ENCODE data around the gene APOBEC3A.
"Not testable (repeated sequence)": the region's sequence is repeated elsewhere in the genome, so short reads cannot be mapped to it uniquely, and the experiment has no call there.

APOBEC3A gene

DNA sequence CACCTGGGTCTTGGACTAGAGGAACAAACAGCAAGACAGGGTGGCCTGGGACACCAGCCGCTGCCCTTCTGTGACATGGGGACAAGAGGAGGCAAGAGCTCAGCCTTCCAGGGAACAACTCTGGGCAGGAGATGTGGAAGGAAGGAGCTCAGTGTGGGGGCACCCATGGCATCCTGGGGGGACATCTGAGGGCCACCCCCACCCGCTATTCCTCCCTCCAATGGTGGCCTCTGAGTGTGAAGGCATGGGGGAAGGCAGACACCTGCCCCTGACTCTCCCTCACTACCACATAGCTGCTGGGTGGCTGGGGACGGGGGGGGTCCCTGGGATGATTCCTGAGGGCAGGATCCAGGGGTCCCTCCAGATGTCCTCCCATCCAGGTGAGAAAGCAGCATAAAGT, 29.2 kb downstream of the APOBEC3A start:
- Histone ChIP-seq H3K27me3 (ENCODE audit: insufficient read depth, poor library complexity, severe bottlenecking) (no peaks in the 10 kb centered on the region), H3K27ac (ENCODE audit: poor library complexity, severe bottlenecking) (no peak overlapping the region), H3K9me3 (ENCODE audit: severe bottlenecking) (peaks cover 7% of the 10 kb centered on the region), H3K4me1 (ENCODE audit: insufficient read depth, poor library complexity, severe bottlenecking) (peaks cover 19% of the 10 kb centered on the region), H3K36me3 (ENCODE audit: low read depth) (no peaks in the 10 kb centered on the region), H3K4me3 (ENCODE audit: severe bottlenecking) (no peak overlapping the region)
- DNase-seq (ENCODE audit: low spot score), result no peak
- ATAC-seq (ENCODE audit: low read depth), result no peak
- TF ChIP-seq, protein P1, sequence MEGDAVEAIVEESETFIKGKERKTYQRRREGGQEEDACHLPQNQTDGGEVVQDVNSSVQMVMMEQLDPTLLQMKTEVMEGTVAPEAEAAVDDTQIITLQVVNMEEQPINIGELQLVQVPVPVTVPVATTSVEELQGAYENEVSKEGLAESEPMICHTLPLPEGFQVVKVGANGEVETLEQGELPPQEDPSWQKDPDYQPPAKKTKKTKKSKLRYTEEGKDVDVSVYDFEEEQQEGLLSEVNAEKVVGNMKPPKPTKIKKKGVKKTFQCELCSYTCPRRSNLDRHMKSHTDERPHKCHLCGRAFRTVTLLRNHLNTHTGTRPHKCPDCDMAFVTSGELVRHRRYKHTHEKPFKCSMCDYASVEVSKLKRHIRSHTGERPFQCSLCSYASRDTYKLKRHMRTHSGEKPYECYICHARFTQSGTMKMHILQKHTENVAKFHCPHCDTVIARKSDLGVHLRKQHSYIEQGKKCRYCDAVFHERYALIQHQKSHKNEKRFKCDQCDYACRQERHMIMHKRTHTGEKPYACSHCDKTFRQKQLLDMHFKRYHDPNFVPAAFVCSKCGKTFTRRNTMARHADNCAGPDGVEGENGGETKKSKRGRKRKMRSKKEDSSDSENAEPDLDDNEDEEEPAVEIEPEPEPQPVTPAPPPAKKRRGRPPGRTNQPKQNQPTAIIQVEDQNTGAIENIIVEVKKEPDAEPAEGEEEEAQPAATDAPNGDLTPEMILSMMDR (IDR thresholded peaks at IDR 0.05; ENCODE audit: poor library complexity, severe bottlenecking), result no peak

DNA sequence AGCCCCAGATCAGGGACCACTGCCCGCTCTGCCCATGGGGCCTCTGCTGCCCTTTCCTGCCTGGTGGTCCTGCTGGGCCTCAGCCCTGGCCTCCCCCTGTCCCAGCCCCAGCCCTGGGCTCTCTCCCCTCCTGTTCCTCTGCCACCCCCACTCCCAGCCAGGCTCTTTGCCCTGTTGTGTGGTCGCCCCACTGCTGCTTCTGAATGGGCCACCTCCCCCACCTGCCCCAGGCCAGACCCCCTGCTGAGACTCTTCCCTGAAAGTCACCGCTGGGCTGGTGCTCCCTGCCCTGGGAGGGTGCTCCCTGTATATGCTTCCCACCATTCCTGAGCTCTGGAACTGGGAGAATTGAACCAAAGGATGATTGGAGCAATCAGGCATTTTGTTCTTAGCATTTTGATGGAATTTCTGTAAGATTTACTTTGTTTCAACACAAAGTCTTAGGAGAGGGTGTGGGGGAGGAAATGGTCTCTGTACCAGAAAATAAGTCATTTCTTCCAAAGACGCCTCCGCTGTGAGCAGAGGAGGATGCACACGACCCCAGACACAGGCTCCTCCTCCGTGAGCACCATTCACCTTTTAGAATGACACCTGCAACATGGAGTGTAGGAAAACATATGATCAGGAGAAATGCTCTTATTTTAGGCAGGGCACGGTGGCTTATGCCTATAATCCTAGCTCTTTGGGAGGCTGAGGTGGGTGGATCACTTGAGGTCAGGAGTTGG, 29.9 kb downstream of the APOBEC3A start:
- Histone ChIP-seq H3K9me3 (ENCODE audit: severe bottlenecking) (peaks cover 7% of the 10 kb centered on the region), H3K36me3 (ENCODE audit: low read depth) (no peaks in the 10 kb centered on the region), H3K27ac (ENCODE audit: poor library complexity, severe bottlenecking) (no peak overlapping the region), H3K4me3 (ENCODE audit: severe bottlenecking) (no peak overlapping the region), H3K27me3 (ENCODE audit: insufficient read depth, poor library complexity, severe bottlenecking) (no peaks in the 10 kb centered on the region), H3K4me1 (ENCODE audit: insufficient read depth, poor library complexity, severe bottlenecking) (peaks cover 13% of the 10 kb centered on the region)
- TF ChIP-seq, protein P1 (IDR thresholded peaks at IDR 0.05; ENCODE audit: poor library complexity, severe bottlenecking), result no peak
- DNase-seq (ENCODE audit: low spot score) (no peak), ATAC-seq (ENCODE audit: low read depth) (no peak)

DNA sequence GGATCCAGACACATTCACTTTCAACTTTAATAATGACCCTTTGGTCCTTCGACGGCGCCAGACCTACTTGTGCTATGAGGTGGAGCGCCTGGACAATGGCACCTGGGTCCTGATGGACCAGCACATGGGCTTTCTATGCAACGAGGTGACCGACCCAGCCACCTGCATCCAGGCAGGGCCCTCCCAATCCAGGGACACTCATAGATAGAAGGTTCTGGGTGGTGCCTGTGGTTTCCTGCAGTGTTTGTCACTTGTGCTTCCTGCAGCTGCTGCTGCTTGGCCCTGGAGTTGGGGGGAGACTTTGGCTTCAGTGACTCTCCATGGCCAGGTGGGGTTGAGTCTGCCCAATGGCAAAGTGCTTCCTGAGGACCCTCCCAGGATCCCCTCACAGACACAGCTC, 32.1 kb downstream of the APOBEC3A start:
- DNase-seq (ENCODE audit: low spot score), result no peak
- no peaks in the 10 kb centered on the region for H3K27me3 ChIP-seq (ENCODE audit: insufficient read depth, poor library complexity, severe bottlenecking)
- peaks cover 6% of the 10 kb centered on the region for H3K4me1 ChIP-seq (ENCODE audit: insufficient read depth, poor library complexity, severe bottlenecking)
- no peak for ATAC-seq (ENCODE audit: low read depth)
- peaks cover 2% of the 10 kb centered on the region for H3K9me3 ChIP-seq (ENCODE audit: severe bottlenecking)
- TF ChIP-seq, protein P1 (IDR thresholded peaks at IDR 0.05; ENCODE audit: poor library complexity, severe bottlenecking), result no peak
- H3K4me3 ChIP-seq (ENCODE audit: severe bottlenecking), result no peak overlapping the region
- H3K36me3 ChIP-seq (ENCODE audit: low read depth), result no peaks in the 10 kb centered on the region
- H3K27ac ChIP-seq (ENCODE audit: poor library complexity, severe bottlenecking), result no peak overlapping the region

DNA sequence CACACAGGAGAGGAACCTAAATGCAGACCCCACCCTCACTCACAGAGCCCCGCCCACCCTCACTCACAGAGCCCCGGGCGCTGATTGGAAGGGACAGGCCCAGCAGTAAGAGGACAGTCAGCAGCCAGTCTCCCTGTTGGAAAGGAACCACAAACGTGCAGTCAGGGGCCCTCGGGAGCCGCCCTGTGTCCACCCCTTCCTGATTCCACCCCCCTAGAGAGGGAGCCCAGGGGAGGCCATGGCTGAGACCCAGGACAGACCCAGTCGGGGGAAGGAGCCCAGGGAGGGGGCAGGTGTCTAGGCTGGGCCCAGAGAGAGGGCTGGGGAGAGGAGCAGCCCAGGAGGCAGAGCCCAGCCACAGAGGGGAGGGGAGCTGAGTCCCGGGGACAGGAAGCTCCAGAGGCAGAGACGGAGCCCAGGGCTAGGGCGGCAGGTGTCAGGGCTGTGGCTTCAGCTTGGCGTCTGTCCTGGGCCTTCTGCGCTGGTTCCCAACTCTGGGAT, 35.5 kb downstream of the APOBEC3A start:
- not testable (repeated sequence) for H3K4me1 ChIP-seq (ENCODE audit: insufficient read depth, poor library complexity, severe bottlenecking); H3K36me3 ChIP-seq (ENCODE audit: low read depth); H3K9me3 ChIP-seq (ENCODE audit: severe bottlenecking); DNase-seq (ENCODE audit: low spot score); ATAC-seq (ENCODE audit: low read depth); H3K4me3 ChIP-seq (ENCODE audit: severe bottlenecking); H3K27me3 ChIP-seq (ENCODE audit: insufficient read depth, poor library complexity, severe bottlenecking); H3K27ac ChIP-seq (ENCODE audit: poor library complexity, severe bottlenecking)

DNA sequence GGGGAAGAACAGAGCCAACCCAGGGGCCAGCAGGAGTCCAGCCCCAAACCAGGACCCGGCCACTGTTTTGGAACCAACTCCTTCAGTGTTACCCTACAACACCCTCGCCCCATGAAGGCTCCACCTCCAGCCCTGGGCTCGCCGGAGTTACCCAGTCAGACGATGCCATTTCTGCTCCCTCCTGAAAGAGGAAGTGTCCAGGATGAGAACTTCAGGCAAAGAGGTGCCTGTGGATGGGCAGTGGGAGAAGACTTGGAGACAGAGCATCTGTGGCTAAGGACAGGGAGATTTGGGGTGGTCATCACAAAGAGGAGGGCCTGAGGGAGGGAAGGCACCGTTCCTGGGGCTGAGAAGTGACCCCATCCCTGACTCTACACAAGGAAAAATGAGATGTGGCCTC, 38.7 kb downstream of the APOBEC3A start:
- H3K36me3 ChIP-seq (ENCODE audit: low read depth), result no peaks in the 10 kb centered on the region
- no peak for DNase-seq (ENCODE audit: low spot score)
- H3K4me3 ChIP-seq (ENCODE audit: severe bottlenecking), result no peak overlapping the region
- H3K4me1 ChIP-seq (ENCODE audit: insufficient read depth, poor library complexity, severe bottlenecking), result no peaks in the 10 kb centered on the region
- H3K27me3 ChIP-seq (ENCODE audit: insufficient read depth, poor library complexity, severe bottlenecking), result no peaks in the 10 kb centered on the region
- H3K27ac ChIP-seq (ENCODE audit: poor library complexity, severe bottlenecking), result no peak overlapping the region
- TF ChIP-seq, protein P1 (IDR thresholded peaks at IDR 0.05; ENCODE audit: poor library complexity, severe bottlenecking), result no peak
- ATAC-seq (ENCODE audit: low read depth), result no peak
- H3K9me3 ChIP-seq (ENCODE audit: severe bottlenecking), result no peaks in the 10 kb centered on the region

Data from RWPE2 (cell line).